HG02571 (cell line): Measurements from ENCODE around the gene ST6GALNAC3.

Experiments
- ATAC-seq: cut with Tn5 transposase; IDR thresholded peaks from one replicate; pipeline ENCODE4 v1.9.1; 2021; ENCODE audit warnings: mild to moderate bottlenecking, moderate library complexity; ENCODE audit not compliant: unreplicated experiment

ST6GALNAC3 gene

GRCh38 chr1:76279101-76279748, 204.7 kb downstream of the ST6GALNAC3 start:
- no peak for ATAC-seq

- no peak for ATAC-seq
Observed at GRCh38 chr1:76281306-76281705, 206.8 kb downstream of the ST6GALNAC3 start.

- ATAC-seq, result no peak
Observed at GRCh38 chr1:76284842-76285241, 210.3 kb downstream of the ST6GALNAC3 start.

GRCh38 chr1:76285578-76286135, 211.1 kb downstream of the ST6GALNAC3 start:
- no peak for ATAC-seq

- no peak for ATAC-seq
Observed at GRCh38 chr1:76287917-76288316, 213.4 kb downstream of the ST6GALNAC3 start.

- no peak for ATAC-seq
Observed at GRCh38 chr1:76288758-76289483, 214.4 kb downstream of the ST6GALNAC3 start.

- ATAC-seq, result no peak
Observed at GRCh38 chr1:76289692-76290091, 215.1 kb downstream of the ST6GALNAC3 start.

GRCh38 chr1:76290271-76290670, 215.7 kb downstream of the ST6GALNAC3 start:
- no peak for ATAC-seq

GRCh38 chr1:76291191-76291590, 216.6 kb downstream of the ST6GALNAC3 start:
- no peak for ATAC-seq

GRCh38 chr1:76291737-76292136, 217.2 kb downstream of the ST6GALNAC3 start:
- no peak for ATAC-seq

- no peak for ATAC-seq
Observed at GRCh38 chr1:76292418-76293184, 218.1 kb downstream of the ST6GALNAC3 start.

GRCh38 chr1:76293831-76294230, 219.3 kb downstream of the ST6GALNAC3 start:
- no peak for ATAC-seq

GRCh38 chr1:76294482-76295194, 220.1 kb downstream of the ST6GALNAC3 start:
- ATAC-seq, result peak; percentile 86

- no peak for ATAC-seq
Observed at GRCh38 chr1:76298399-76298798, 223.9 kb downstream of the ST6GALNAC3 start.

GRCh38 chr1:76299036-76299435, 224.5 kb downstream of the ST6GALNAC3 start:
- no peak for ATAC-seq

- ATAC-seq, result no peak
Observed at GRCh38 chr1:76300556-76300955, 226.0 kb downstream of the ST6GALNAC3 start.

GRCh38 chr1:76302711-76303339, 228.3 kb downstream of the ST6GALNAC3 start:
- no peak for ATAC-seq

GRCh38 chr1:76303340-76303717, 228.8 kb downstream of the ST6GALNAC3 start:
- ATAC-seq, result no peak

GRCh38 chr1:76313304-76313703, 238.8 kb downstream of the ST6GALNAC3 start:
- ATAC-seq, result no peak

GRCh38 chr1:76314730-76315129, 240.2 kb downstream of the ST6GALNAC3 start:
- ATAC-seq, result no peak
